GM21825 (cell line): ENCODE measurements around the gene AGT.
"Not testable (repeated sequence)": the region's sequence is repeated elsewhere in the genome, so short reads cannot be mapped to it uniquely, and the experiment has no call there.

Experiments
- ATAC-seq: cut with Tn5 transposase; IDR thresholded peaks from one replicate; pipeline ENCODE4 v1.9.1; 2021; ENCODE audit warnings: mild to moderate bottlenecking, moderate library complexity; ENCODE audit not compliant: unreplicated experiment

The AGT gene

GRCh38 chr1:230745071-230745470 lies 31.1 kb upstream of the AGT start:
- ATAC-seq = no peak

GRCh38 chr1:230744382-230744781 lies 30.5 kb upstream of the AGT start:
- no peak for ATAC-seq

GRCh38 chr1:230743899-230744298 lies 30.0 kb upstream of the AGT start:
- ATAC-seq = no peak

GRCh38 chr1:230739564-230740290 lies 25.8 kb upstream of the AGT start:
- ATAC-seq = no peak

- no peak for ATAC-seq
These were observed 23.8 kb upstream of the AGT start for GRCh38 chr1:230737622-230738262.

GRCh38 chr1:230735447-230735846 lies 21.5 kb upstream of the AGT start:
- no peak for ATAC-seq

GRCh38 chr1:230730977-230731376 lies 17.1 kb upstream of the AGT start:
- ATAC-seq = no peak

GRCh38 chr1:230728710-230729392 lies 14.9 kb upstream of the AGT start:
- ATAC-seq = no peak

- ATAC-seq = no peak
These were observed 11.5 kb upstream of the AGT start for GRCh38 chr1:230725256-230726012.

- ATAC-seq = not testable (repeated sequence)
These were observed 8.1 kb upstream of the AGT start for GRCh38 chr1:230721849-230722522.

- ATAC-seq = no peak
These were observed 3.3 kb upstream of the AGT start for GRCh38 chr1:230717251-230717650.

- not testable (repeated sequence) for ATAC-seq
These were observed 2.5 kb upstream of the AGT start for GRCh38 chr1:230716453-230716852.

- no peak for ATAC-seq
These were observed 1.6 kb upstream of the AGT start for GRCh38 chr1:230715510-230715909.

- no peak for ATAC-seq
These were observed 391 bp downstream of the AGT start for GRCh38 chr1:230713547-230713914.

- no peak for ATAC-seq
These were observed 784 bp downstream of the AGT start for GRCh38 chr1:230713138-230713537.

GRCh38 chr1:230712470-230712942 lies 1.4 kb downstream of the AGT start:
- no peak for ATAC-seq

GRCh38 chr1:230711245-230711644 lies 2.7 kb downstream of the AGT start:
- no peak for ATAC-seq

- ATAC-seq = no peak
These were observed 3.4 kb downstream of the AGT start for GRCh38 chr1:230710543-230710904.

- no peak for ATAC-seq
These were observed 4.0 kb downstream of the AGT start for GRCh38 chr1:230709619-230710542.
